Measurements from ENCODE around the gene COL19A1. TPM values are rescaled to one million over a fixed set of nuclear protein-coding genes. Genes with fewer than 3 reads are reported as not detected.

COL19A1 gene
- polyA plus RNA-seq, 1 of the 3 experiments (the other 2 are of a cell fraction): 0.15 TPM

DNA sequence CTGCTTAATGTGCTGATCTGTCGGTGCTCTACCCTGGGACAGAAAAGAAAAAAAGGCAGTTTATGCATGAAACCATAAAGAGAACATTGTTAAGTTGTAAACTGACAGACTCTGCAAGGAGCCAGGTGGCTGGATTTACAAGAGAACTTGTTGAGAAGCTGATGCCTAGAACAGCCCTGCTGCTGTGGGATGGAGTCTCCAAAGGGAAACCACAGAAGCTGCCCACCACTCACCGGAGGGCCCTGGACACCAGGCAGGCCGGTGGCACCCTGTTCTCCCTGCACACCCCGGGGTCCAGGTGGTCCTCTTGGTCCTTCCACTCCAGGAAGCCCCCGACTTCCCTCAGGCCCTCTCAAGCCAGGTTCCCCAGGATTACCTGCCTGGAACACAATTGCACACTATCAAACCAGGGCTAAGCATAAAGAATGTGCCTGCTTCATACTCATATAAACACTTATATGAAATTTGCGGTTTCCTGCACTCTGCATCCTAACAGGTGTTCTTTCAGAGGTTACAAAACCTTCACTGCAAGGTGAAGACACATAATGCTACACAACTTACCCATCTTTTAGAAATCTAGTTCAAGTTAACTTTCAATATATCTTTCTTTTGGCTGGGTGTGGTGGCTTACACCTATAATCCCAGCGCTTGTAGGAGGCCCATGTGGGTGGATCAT, 368.3 kb downstream of the COL19A1 start:
- WGBS (ENCODE audit: low lambda C conversion rate): 40% methylated on average over 5 of the region's 7 CpGs
- Histone ChIP-seq H3K4me2 (no peak overlapping the region), H3K36me3 (replicated peaks in 1 of 2; ENCODE audit: control insufficient read depth in 1 of 2, insufficient read depth in 2 of 2, low read length in 1 of 2) (no peaks in the 10 kb centered on the region), H2AFZ (ENCODE audit: low read depth) (no peak overlapping the region), H4K20me1 (ENCODE audit: insufficient read depth) (no peaks in the 10 kb centered on the region), H3K27me3 (ENCODE audit: insufficient read depth) (0 out of 2 replicates have a peak, but pooled peaks cover 6% of the 10 kb centered on the region), H3K4me1 (ENCODE audit: control insufficient read depth in 1 of 2, insufficient read depth in 2 of 2, low read depth in 1 of 2, low read length in 1 of 2) (no peaks in the 10 kb centered on the region), H3F3A (replicated peaks; ENCODE audit: insufficient read depth) (no peaks in the 10 kb centered on the region), H3K79me2 (ENCODE audit: insufficient read depth) (no peaks in the 10 kb centered on the region), H3K4me3 (ENCODE audit: low read depth in 2 of 2, low read length in 1 of 2) (no peak overlapping the region), H3K27ac (ENCODE audit: low read depth in 2 of 2, low read length in 1 of 2) (no peak overlapping the region), H3K9me3 (no peaks in the 10 kb centered on the region), H3K9me2 (no peaks in the 10 kb centered on the region), H3K9ac (no peak overlapping the region)
- ChIA-PET CTCF (interaction anchor here (0.7 to 1.2 kb wide), 2 partner anchors 12 to 42 kb away, joined by 3 read pairs; no protein-coding TSS in a partner anchor), POLR2A (no interaction called here)
- TF ChIP-seq RFX5 (IDR thresholded peaks at IDR 0.05; ENCODE audit: low read length): no peak
- no peak for TF ChIP-seq FOXM1 (IDR thresholded peaks at IDR 0.05; ENCODE audit: low read depth)
- TF ChIP-seq EP300 (IDR thresholded peaks at IDR 0.05; ENCODE audit: borderline replicate concordance in 1 of 2, low read depth in 1 of 2, low read length in 1 of 2): no peak
- TF ChIP-seq POLR2AphosphoS5 (IDR thresholded peaks at IDR 0.05; ENCODE audit: low read depth, low read length): no peak
- no peak for TF ChIP-seq YY1 (IDR thresholded peaks at IDR 0.05; ENCODE audit: low read depth)
- no peak for TF ChIP-seq RCOR1 (IDR thresholded peaks at IDR 0.05; ENCODE audit: low read length)
- TF ChIP-seq, protein P1, sequence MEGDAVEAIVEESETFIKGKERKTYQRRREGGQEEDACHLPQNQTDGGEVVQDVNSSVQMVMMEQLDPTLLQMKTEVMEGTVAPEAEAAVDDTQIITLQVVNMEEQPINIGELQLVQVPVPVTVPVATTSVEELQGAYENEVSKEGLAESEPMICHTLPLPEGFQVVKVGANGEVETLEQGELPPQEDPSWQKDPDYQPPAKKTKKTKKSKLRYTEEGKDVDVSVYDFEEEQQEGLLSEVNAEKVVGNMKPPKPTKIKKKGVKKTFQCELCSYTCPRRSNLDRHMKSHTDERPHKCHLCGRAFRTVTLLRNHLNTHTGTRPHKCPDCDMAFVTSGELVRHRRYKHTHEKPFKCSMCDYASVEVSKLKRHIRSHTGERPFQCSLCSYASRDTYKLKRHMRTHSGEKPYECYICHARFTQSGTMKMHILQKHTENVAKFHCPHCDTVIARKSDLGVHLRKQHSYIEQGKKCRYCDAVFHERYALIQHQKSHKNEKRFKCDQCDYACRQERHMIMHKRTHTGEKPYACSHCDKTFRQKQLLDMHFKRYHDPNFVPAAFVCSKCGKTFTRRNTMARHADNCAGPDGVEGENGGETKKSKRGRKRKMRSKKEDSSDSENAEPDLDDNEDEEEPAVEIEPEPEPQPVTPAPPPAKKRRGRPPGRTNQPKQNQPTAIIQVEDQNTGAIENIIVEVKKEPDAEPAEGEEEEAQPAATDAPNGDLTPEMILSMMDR (IDR thresholded peaks at IDR 0.05): no peak
- TF ChIP-seq, protein P2, sequence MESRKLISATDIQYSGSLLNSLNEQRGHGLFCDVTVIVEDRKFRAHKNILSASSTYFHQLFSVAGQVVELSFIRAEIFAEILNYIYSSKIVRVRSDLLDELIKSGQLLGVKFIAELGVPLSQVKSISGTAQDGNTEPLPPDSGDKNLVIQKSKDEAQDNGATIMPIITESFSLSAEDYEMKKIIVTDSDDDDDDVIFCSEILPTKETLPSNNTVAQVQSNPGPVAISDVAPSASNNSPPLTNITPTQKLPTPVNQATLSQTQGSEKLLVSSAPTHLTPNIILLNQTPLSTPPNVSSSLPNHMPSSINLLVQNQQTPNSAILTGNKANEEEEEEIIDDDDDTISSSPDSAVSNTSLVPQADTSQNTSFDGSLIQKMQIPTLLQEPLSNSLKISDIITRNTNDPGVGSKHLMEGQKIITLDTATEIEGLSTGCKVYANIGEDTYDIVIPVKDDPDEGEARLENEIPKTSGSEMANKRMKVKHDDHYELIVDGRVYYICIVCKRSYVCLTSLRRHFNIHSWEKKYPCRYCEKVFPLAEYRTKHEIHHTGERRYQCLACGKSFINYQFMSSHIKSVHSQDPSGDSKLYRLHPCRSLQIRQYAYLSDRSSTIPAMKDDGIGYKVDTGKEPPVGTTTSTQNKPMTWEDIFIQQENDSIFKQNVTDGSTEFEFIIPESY (IDR thresholded peaks at IDR 0.05; ENCODE audit: borderline replicate concordance, low read depth): no peak
- no peak for TF ChIP-seq CHD2 (IDR thresholded peaks at IDR 0.05; ENCODE audit: low read length, partially characterized antibody)
- no peak for TF ChIP-seq SIN3A (IDR thresholded peaks at IDR 0.05; ENCODE audit: borderline replicate concordance, low read depth, low read length)
- no peak for DNase-seq

DNA sequence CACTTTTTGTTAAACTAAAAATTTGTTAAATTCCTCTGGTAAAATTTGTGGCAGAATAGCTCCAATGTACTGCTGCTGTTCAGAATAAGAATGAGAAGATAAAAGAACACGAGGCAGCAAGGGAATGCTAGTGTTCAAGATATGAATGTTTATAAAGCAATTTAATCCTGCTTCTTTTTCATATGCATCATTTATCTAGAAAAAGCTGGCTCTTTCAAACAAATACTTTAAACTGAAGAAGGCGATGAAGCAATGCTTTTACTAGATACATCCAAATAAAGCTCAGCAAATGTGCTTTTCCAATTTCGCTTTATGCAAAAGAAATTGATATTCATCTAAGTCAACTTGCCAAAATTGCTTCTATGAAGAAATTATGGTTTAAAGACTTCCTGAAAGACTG, 370.0 kb downstream of the COL19A1 start:
- Histone ChIP-seq H4K20me1 (ENCODE audit: insufficient read depth) (no peaks in the 10 kb centered on the region), H3K4me2 (no peak overlapping the region), H3K27ac (ENCODE audit: low read depth in 2 of 2, low read length in 1 of 2) (no peak overlapping the region), H3K27me3 (ENCODE audit: insufficient read depth) (0 out of 2 replicates have a peak, but pooled peaks cover 6% of the 10 kb centered on the region), H2AFZ (ENCODE audit: low read depth) (no peak overlapping the region), H3K36me3 (replicated peaks in 1 of 2; ENCODE audit: control insufficient read depth in 1 of 2, insufficient read depth in 2 of 2, low read length in 1 of 2) (no peaks in the 10 kb centered on the region), H3K9me3 (no peaks in the 10 kb centered on the region), H3F3A (replicated peaks; ENCODE audit: insufficient read depth) (no peaks in the 10 kb centered on the region), H3K9me2 (no peaks in the 10 kb centered on the region), H3K4me1 (ENCODE audit: control insufficient read depth in 1 of 2, insufficient read depth in 2 of 2, low read depth in 1 of 2, low read length in 1 of 2) (no peaks in the 10 kb centered on the region), H3K9ac (no peak overlapping the region), H3K4me3 (ENCODE audit: low read depth in 2 of 2, low read length in 1 of 2) (no peak overlapping the region), H3K79me2 (ENCODE audit: insufficient read depth) (no peaks in the 10 kb centered on the region)
- POLR2A ChIA-PET: no interaction called here
- DNase-seq: no peak
- 53% methylated on average over 3 of the region's 3 CpGs for WGBS (ENCODE audit: low lambda C conversion rate)
- CTCF ChIA-PET: interaction anchor here (1.0 to 1.8 kb wide), 2 partner anchors 15 to 74 kb away, joined by 3 to 10 read pairs; no protein-coding TSS in a partner anchor
- no peak for TF ChIP-seq RFX5 (IDR thresholded peaks at IDR 0.05; ENCODE audit: low read length)
- no peak for TF ChIP-seq RXRA (IDR thresholded peaks at IDR 0.05; ENCODE audit: borderline replicate concordance, low read depth)
- no peak for TF ChIP-seq TCF12 (IDR thresholded peaks at IDR 0.05)
- no peak for TF ChIP-seq POLR2AphosphoS5 (IDR thresholded peaks at IDR 0.05; ENCODE audit: low read depth, low read length)
- TF ChIP-seq MEF2A (IDR thresholded peaks at IDR 0.05; ENCODE audit: borderline replicate concordance, low read depth): no peak
- TF ChIP-seq, protein P3, sequence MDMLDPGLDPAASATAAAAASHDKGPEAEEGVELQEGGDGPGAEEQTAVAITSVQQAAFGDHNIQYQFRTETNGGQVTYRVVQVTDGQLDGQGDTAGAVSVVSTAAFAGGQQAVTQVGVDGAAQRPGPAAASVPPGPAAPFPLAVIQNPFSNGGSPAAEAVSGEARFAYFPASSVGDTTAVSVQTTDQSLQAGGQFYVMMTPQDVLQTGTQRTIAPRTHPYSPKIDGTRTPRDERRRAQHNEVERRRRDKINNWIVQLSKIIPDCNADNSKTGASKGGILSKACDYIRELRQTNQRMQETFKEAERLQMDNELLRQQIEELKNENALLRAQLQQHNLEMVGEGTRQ (IDR thresholded peaks at IDR 0.05; ENCODE audit: borderline replicate concordance, low read depth, low read length): no peak
- TF ChIP-seq, protein P4, sequence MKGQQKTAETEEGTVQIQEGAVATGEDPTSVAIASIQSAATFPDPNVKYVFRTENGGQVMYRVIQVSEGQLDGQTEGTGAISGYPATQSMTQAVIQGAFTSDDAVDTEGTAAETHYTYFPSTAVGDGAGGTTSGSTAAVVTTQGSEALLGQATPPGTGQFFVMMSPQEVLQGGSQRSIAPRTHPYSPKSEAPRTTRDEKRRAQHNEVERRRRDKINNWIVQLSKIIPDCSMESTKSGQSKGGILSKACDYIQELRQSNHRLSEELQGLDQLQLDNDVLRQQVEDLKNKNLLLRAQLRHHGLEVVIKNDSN (IDR thresholded peaks at IDR 0.05; ENCODE audit: borderline replicate concordance, low read depth): no peak
- TF ChIP-seq, protein P5, sequence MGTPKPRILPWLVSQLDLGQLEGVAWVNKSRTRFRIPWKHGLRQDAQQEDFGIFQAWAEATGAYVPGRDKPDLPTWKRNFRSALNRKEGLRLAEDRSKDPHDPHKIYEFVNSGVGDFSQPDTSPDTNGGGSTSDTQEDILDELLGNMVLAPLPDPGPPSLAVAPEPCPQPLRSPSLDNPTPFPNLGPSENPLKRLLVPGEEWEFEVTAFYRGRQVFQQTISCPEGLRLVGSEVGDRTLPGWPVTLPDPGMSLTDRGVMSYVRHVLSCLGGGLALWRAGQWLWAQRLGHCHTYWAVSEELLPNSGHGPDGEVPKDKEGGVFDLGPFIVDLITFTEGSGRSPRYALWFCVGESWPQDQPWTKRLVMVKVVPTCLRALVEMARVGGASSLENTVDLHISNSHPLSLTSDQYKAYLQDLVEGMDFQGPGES (IDR thresholded peaks at IDR 0.05; ENCODE audit: low read depth, low read length): no peak
- TF ChIP-seq GABPA (IDR thresholded peaks at IDR 0.05; ENCODE audit: low read depth): no peak
- TF ChIP-seq, protein P6, sequence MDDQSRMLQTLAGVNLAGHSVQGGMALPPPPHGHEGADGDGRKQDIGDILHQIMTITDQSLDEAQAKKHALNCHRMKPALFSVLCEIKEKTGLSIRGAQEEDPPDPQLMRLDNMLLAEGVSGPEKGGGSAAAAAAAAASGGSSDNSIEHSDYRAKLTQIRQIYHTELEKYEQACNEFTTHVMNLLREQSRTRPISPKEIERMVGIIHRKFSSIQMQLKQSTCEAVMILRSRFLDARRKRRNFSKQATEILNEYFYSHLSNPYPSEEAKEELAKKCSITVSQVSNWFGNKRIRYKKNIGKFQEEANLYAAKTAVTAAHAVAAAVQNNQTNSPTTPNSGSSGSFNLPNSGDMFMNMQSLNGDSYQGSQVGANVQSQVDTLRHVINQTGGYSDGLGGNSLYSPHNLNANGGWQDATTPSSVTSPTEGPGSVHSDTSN (IDR thresholded peaks at IDR 0.05): no peak
- no peak for TF ChIP-seq MXI1 (IDR thresholded peaks at IDR 0.05; ENCODE audit: low read depth, low read length)
- no peak for TF ChIP-seq TEAD4 (IDR thresholded peaks at IDR 0.05; ENCODE audit: borderline replicate concordance, insufficient read depth)

Measured in SK-N-SH (cell line).